Bronchial epithelial cell (primary cell): Measurements from ENCODE around the gene UCP3. TPM values are rescaled to one million over a fixed set of nuclear protein-coding genes. Genes with fewer than 3 reads are reported as not detected.

Experiments used
- DNase-seq: peaks from one replicate; pipeline ENCODE4 v3.0.0-alpha.2; 2010; ENCODE audit warnings: low read depth
- FAIRE-seq: peaks from 2 replicates; lab custom pipeline; 2011; peaks lifted over from hg19 to GRCh38; lab: Jason Lieb, UNC
- H3K27me3 ChIP-seq: 2 replicates; pipeline ENCODE4 v1.5.1; 2011; ENCODE audit warnings: low read length; ENCODE audit not compliant: control insufficient read depth, insufficient read depth
- H3K36me3 ChIP-seq: 2 replicates; pipeline ENCODE4 v1.5.1; 2011; ENCODE audit warnings: low read length; ENCODE audit not compliant: control insufficient read depth, insufficient read depth
- H3K4me3 ChIP-seq: 2 replicates; pipeline ENCODE4 v1.5.1; 2011; ENCODE audit warnings: mild to moderate bottlenecking, low read depth, low read length, control low read depth
- CTCF ChIP-seq: IDR thresholded peaks from 2 replicates; pipeline ENCODE4 v1.5.1; 2011; ENCODE audit warnings: mild to moderate bottlenecking, moderate library complexity, low read length, control low read depth, inconsistent platforms; ENCODE audit not compliant: insufficient read depth, severe bottlenecking
- total RNA-seq: library from RNA; depleted of rRNA; stranded (reverse); fragments of >200 nt; gene quantifications from 2 replicates; pipeline ENCODE4 v1.2.1, GENCODE V29; 2014

Gene UCP3
- total RNA-seq, 1 donor from 2014 or later: under 0.01 TPM

DNA sequence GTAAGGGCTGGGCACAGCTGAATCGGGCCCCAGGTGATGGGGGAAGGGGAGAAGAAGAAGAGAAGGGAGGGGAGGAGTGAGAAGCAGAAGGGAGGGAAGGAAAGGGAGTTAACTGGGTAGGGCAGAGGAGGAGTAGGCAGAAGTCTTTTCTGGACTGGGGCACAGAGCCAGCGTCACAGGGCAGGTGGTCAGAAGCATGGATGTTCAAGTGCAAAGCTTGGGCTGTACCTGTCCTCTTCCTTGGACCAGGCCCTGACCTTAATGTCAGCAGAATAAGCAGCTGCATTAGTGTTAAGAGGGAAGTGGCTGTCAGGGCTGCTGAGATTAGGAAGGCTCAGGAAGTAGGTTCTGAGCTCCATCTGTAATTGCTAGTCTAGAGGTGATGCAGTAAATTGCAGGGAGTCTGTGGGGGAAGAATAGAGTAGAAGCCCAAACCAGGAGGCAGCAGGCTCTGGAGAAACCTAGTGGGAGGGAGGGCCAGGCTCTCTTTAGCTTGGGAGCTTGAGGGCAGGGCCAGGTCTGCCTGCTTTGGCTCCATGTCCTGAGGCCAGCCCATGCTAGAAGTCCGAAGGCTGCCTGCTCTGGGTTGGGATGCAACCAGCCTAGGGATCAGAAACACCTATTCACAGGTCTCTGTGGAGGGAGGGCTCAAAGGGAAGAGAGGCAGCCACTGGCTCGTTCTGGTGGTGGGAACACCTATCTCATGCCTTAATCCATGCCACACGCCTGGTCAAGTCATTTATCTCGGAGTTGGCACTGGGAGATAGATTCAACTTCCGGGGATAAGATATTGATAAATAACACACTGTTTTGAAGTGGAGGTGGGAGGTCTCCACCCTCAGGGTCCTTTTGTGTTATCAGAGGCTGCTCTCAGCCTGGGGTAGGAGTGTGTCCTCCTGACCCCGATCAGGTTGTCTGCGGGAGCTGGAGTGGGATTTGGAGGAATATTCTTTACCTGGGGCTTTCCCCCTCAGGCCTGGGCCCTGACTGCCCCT is 1.7 kb upstream of the UCP3 start:
- H3K27me3 ChIP-seq: no peaks in the 10 kb centered on the region
- FAIRE-seq: no peak

DNA sequence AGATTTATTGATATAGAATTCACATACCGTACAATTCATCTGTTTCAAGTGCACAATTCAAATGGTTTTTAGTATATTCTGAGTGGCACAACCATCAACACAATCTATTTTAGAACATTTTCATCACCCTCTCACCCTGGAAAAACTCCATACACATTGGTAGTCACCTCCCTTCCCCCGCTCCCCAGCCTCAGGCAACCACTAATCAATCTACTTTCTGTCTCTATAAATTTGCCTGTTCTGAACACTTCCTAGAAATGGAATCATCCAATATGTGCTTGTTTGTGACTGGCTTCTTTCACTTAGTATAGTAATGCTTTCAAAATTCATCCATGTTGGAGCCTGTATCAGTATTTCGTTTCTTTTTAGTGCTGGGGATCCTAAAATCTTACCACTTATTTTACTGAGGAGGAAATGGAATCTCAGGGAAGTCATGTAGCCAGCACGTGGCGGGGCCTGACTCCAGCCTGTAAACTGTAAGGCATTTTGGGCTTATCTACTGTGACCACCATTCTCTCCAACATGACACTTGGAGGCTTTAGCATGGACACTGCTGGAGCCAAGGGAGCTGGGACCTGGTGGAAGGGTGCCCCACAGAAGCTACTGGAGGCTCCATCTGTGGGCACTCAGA is 905 bp upstream of the UCP3 start:
- Histone ChIP-seq H3K36me3 (no peaks in the 10 kb centered on the region), H3K4me3 (no peak overlapping the region), H3K27me3 (no peaks in the 10 kb centered on the region)
- FAIRE-seq (no peak), DNase-seq (no peak)
- TF ChIP-seq CTCF: no peak

More for the DNA sequence above, 1.7 kb upstream of the UCP3 start:
- H3K4me3 ChIP-seq: no peak overlapping the region
- no peaks in the 10 kb centered on the region for H3K36me3 ChIP-seq
- DNase-seq: no peak
- no peak for TF ChIP-seq CTCF

- FAIRE-seq: no peak
Observed at GRCh38 chr11:74009230-74009547, 304 bp upstream of the UCP3 start.

DNA sequence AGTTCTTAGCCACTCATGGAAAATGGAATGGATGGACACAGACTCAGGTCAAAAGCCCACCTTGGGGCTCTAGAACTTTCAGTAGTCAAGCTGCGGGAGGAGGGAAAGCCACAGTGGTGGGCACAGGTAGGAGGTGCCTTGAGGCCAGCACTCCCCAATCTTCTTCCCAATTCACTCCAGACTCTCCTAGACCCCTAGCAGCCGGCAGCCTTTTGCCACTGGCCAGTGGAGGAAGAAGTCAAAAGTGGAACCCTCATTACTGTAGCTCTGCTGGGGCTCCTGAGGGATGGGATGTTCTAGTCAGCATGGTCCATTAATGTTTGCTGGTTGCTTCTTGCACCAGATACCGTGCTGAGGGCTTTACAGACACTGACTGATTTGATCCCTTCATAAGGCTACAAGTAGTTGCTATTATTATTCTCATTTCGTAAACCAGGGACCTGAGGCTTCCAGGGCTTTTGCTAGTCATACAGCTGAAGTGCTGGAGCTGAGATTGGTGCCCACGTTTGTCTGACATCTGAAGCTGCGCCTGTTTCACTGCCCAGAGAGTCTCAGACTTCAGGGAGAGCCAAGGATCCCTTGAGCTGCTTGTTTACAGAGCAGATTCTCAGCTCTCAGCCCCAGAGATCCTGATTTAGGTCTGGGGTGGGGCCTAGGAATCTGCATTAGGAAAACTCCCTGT is 1.1 kb downstream of the UCP3 start:
- Histone ChIP-seq H3K27me3 (no peaks in the 10 kb centered on the region), H3K4me3 (no peak overlapping the region), H3K36me3 (no peaks in the 10 kb centered on the region)
- FAIRE-seq (no peak), DNase-seq (no peak)
- no peak for TF ChIP-seq CTCF

More at GRCh38 chr11:74009230-74009547, 304 bp upstream of the UCP3 start:
- H3K36me3 ChIP-seq: no peaks in the 10 kb centered on the region
- H3K4me3 ChIP-seq: no peak overlapping the region
- no peaks in the 10 kb centered on the region for H3K27me3 ChIP-seq
- DNase-seq: no peak
- no peak for TF ChIP-seq CTCF

- Histone ChIP-seq H3K36me3 (no peaks in the 10 kb centered on the region), H3K27me3 (no peaks in the 10 kb centered on the region), H3K4me3 (no peak overlapping the region)
- DNase-seq: no peak
- no peak for TF ChIP-seq CTCF
- FAIRE-seq: no peak
Observed at GRCh38 chr11:74006743-74007304, 2.1 kb downstream of the UCP3 start.
